Aorta (tissue), 5 donors: ENCODE results near the gene ARFGEF3. TPM values are rescaled to one million over a fixed set of nuclear protein-coding genes. Genes with fewer than 3 reads are reported as not detected.

Experiments used
- ATAC-seq: fragments of 200-7000 bp; cut with Tn5 transposase; one replicate; pipeline ENCODE4 v1.9.1; 2022; ENCODE audit warnings: moderate library complexity; ENCODE audit not compliant: low FRiP score
- DNase-seq, 2 donors: peaks; one replicate each; pipeline ENCODE4 v3.0.0-alpha.2; 2020
- H3K27ac ChIP-seq, 2 donors: one replicate each; pipeline ENCODE4 v1.5.1; 2013; ENCODE audit warnings: low read length in 2 of 2, mild to moderate bottlenecking in 2 of 2, moderate library complexity in 2 of 2, control low read depth in 1 of 2, inconsistent platforms in 1 of 2, low read depth in 1 of 2
- H3K27me3 ChIP-seq, 2 donors: one replicate each; pipeline ENCODE4 v1.6.1; 2013; ENCODE audit warnings: control low read depth in 1 of 2, low read length in 1 of 2, mild to moderate bottlenecking in 1 of 2, moderate library complexity in 1 of 2; ENCODE audit not compliant: insufficient read depth in 2 of 2, control insufficient read depth in 1 of 2
- H3K36me3 ChIP-seq, 2 donors: one replicate each; pipeline ENCODE4 v1.6.1; 2013; ENCODE audit warnings: control low read depth in 1 of 2, low read length in 1 of 2, mild to moderate bottlenecking in 1 of 2; ENCODE audit not compliant: insufficient read depth in 2 of 2, control insufficient read depth in 1 of 2
- H3K4me1 ChIP-seq, 2 donors: one replicate each; pipeline ENCODE4 v1.6.1; 2013; ENCODE audit warnings: low read length in 2 of 2, control low read depth in 1 of 2, mild to moderate bottlenecking in 1 of 2, moderate library complexity in 1 of 2; ENCODE audit not compliant: insufficient read depth in 2 of 2, control insufficient read depth in 1 of 2
- H3K4me3 ChIP-seq, 2 donors: one replicate each; pipeline ENCODE4 v1.5.1; 2013; ENCODE audit warnings: low read length in 2 of 2, control low read depth in 1 of 2, mild to moderate bottlenecking in 1 of 2
- H3K9me3 ChIP-seq: one replicate; pipeline ENCODE4 v1.6.1; 2013; ENCODE audit warnings: mild to moderate bottlenecking, low read length; ENCODE audit not compliant: control insufficient read depth
- WGBS, 2 donors: extraction: QIAGEN DNeasy Blood & Tissue Kit; methylation state at CpG; one replicate each; pipeline ENCODE4 v1.1.7; 2013; 5-methylcytosine and 5-hydroxymethylcytosine counted together
- intact Hi-C, 2 donors: fragments of 100-400 bp; cut with DNase I; formaldehyde crosslinking; loops; one replicate each; pipeline versions ENCODE4 v1.14.2 to v1.15.0; 2022
- polyA plus RNA-seq, 2 donors: library from polyadenylated mRNA; stranded (reverse); fragments of 200-250 nt; gene quantifications; one replicate each; pipeline ENCODE4 v1.2.3, GENCODE V29; 2013
- total RNA-seq, 2 donors: library from RNA; stranded (reverse); fragmentation: NEBNext Ultra II Directional; extraction: Animal tissue kit (Norgen Biotek cat#: 25700); gene quantifications; one replicate each; pipeline ENCODE4 v1.2.1, GENCODE V29; 2021
- donor health status: healthy with polysubstance abuse.
- donor health status: Bipolar disorder and iron deficiency.
- donor health status: DM: no; HTN: no; CAD: no.
- donor health status: DM: no; HTN: no; CAD: no.
- donor health status: DM: yes; HTN: yes; CAD: no.

The ARFGEF3 gene
- total and polyA plus RNA-seq, 4 donors: 0.10 to 2.5 (median 0.87) TPM

DNA sequence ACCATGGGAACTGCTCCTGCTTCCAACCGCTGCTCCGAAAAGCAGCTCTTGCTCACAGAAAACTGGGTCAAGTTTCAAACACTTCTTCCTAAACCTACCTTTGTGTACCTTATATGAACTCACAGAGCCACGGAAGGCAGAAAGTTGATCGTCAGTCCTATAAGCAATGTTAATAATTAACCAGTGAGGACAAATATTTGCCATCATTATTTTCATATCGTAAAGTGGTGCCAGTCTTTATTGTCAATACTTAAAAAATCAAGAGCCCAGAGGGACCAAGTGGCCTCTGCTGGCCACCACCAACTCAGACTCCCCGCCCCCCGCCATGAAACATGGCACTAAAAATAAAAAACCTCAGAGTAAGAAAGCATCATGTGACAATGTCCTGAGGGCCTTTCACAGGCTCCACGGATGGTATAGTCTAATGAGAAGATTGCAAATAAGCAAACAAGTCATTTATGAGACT is 65.6 kb downstream of the ARFGEF3 start:
- no peaks in the 10 kb centered on the region for H3K27me3 ChIP-seq
- H3K4me1 ChIP-seq: no peaks in the 10 kb centered on the region
- ATAC-seq (no peak), DNase-seq (no peak)
- intact Hi-C loops: no loop called here
- H3K9me3 ChIP-seq: no peaks in the 10 kb centered on the region
- H3K4me3 ChIP-seq: no peak overlapping the region
- H3K36me3 ChIP-seq: no peaks in the 10 kb centered on the region
- H3K27ac ChIP-seq: no peak overlapping the region
- WGBS, 2 donors: 82 to 93% methylated on average over 8 of the region's 8 CpGs

DNA sequence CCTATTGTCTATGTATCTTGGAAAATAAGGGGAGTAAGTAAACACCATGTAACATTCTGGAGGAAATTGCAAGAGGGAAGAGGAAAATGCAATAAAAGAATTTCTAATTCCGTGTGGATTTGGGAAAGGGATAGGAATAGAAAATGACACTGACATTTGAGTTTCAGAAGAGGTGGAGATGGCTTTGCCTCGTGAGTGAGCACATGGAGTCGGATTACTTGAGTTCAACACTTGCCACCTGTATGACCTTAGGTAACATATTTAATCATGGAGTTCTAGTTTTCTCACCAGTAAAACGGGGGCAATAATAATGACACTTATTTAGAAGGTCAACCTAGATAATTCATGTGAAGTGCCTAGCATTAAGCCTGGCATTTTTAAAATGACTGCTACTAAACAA is 67.3 kb downstream of the ARFGEF3 start:
- no peak for ATAC-seq
- no peak overlapping the region for H3K27ac ChIP-seq
- WGBS, 2 donors: 85% methylated on average over 4 of the region's 4 CpGs
- H3K4me1 ChIP-seq: no peaks in the 10 kb centered on the region
- no peaks in the 10 kb centered on the region for H3K36me3 ChIP-seq
- no peak overlapping the region for H3K4me3 ChIP-seq
- no peak for DNase-seq
- no peaks in the 10 kb centered on the region for H3K27me3 ChIP-seq
- no peaks in the 10 kb centered on the region for H3K9me3 ChIP-seq
- intact Hi-C loops: no loop called here

DNA sequence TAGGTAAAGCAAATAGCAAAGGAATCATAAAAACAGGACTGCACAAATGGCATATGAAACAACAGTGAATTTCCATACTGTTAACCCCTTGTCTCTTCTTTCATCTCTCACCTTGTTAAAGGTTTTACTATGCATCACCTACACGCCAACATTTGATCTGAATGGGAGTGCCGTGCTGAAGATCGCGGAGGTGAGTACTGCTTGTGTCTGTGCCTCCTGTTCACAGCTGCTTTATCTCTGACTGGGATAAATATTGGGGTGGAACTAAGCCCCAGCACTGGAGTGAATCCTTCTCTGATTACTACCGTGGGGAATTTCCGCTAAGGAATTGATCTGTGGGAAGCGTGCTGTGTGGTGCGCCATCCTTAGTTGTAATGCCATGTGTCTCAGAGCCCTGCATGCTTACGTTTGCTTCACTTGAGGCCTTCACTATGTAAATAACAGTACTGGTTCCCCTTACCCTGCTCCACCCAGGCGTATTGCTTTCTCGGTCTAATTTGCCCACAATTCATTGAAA is 68.0 kb downstream of the ARFGEF3 start:
- Histone ChIP-seq H3K36me3 (no peaks in the 10 kb centered on the region), H3K4me3 (no peak overlapping the region), H3K9me3 (no peaks in the 10 kb centered on the region), H3K4me1 (no peaks in the 10 kb centered on the region), H3K27ac (no peak overlapping the region), H3K27me3 (no peaks in the 10 kb centered on the region)
- ATAC-seq: no peak
- intact Hi-C loops: loop anchor here in 1 of 2 donors (5.0 kb wide), 1 partner anchor 273 kb away; no protein-coding TSS in a partner anchor
- WGBS, 2 donors: 91% methylated on average over 11 of the region's 11 CpGs
- no peak for DNase-seq

DNA sequence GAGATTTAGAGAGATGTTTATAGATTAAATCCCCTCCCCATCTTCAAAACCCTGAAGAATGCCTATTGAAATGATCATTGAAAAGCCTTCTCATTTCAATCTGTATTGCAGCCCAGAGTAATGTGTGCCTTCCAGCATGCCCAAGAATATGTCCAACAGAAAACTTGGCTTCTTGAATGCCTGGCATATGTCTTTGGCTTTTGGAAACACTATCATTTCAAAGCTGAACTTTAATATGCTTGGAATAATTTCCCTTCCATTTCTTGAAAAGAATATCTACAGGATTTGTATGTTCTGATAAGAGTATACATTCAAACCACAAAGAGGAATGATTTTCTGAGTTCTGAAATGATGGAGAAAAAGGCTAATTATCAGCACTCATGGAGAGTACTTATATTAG is 68.5 kb downstream of the ARFGEF3 start:
- no peak overlapping the region for H3K27ac ChIP-seq
- no peaks in the 10 kb centered on the region for H3K27me3 ChIP-seq
- intact Hi-C loops: loop anchor here in 1 of 2 donors (5.0 kb wide), 1 partner anchor 272 kb away; no protein-coding TSS in a partner anchor
- no peaks in the 10 kb centered on the region for H3K9me3 ChIP-seq
- no peak for ATAC-seq
- DNase-seq: no peak
- no peaks in the 10 kb centered on the region for H3K4me1 ChIP-seq
- no peak overlapping the region for H3K4me3 ChIP-seq
- no peaks in the 10 kb centered on the region for H3K36me3 ChIP-seq

DNA sequence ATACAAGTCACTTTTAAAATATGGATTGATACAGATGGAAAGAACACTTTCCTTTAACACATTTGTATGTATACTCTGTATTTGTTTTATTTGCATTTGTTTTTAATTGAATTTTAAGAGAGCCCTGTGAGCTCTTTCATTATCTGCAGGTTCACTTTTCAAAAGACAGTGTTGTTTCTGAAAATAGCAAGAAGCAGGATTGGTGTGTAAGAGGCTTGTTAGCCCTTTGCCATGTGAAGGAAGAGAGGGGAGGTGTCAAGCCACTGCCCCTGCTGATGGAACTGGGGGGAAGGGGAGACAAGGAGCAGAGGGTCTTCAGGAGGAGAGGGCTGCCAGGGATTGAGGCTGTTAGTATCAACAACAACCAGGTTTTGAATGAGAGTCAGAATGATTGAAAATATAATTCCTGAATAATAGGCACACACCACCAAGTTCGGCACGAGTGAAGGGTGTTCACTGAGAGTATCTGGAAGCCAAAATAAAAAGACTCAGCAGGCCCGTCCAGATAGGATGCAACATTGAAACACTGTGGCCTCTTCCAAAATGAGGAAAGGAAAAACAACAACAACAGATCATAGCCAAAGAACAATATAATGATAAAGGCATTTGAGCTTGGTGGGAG is 69.1 kb downstream of the ARFGEF3 start:
- ATAC-seq: no peak
- Histone ChIP-seq H3K4me3 (no peak overlapping the region), H3K27me3 (no peaks in the 10 kb centered on the region), H3K4me1 (no peaks in the 10 kb centered on the region), H3K27ac (no peak overlapping the region), H3K9me3 (no peaks in the 10 kb centered on the region), H3K36me3 (no peaks in the 10 kb centered on the region)
- intact Hi-C loops: loop anchor here in 1 of 2 donors (5.0 kb wide), 1 partner anchor 271 kb away; no protein-coding TSS in a partner anchor
- DNase-seq: no peak
- WGBS, 2 donors: 44 to 45% methylated on average over 3 of the region's 3 CpGs

DNA sequence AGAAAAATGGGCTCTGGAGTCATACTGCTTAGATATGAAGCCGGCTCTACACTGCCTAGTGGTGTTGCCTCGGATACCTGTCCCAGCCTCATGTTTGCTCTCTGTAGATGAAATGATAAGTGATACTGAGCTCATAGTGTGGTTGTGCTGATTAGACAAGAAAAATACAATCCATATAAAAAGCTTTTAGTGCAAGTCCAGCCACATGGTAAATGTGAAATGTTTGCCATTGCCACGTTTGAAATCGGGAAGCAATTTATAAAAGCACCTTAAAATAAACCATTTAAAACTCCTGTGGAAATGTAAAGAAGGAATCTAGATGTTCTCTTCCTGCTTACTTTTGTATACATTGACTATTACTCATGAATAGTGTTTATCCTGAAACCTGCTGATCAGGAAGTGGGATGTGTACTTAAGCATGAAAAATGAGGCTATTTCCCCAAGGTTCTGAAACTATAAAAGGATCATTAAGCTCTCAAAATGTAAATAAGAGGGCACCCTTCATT is 69.7 kb downstream of the ARFGEF3 start:
- no peak overlapping the region for H3K4me3 ChIP-seq
- H3K27ac ChIP-seq: no peak overlapping the region
- ATAC-seq (no peak), DNase-seq (no peak)
- intact Hi-C loops: loop anchor here in 1 of 2 donors (5.0 kb wide), 1 partner anchor 271 kb away; no protein-coding TSS in a partner anchor
- 48 to 57% methylated on average over 4 of the region's 4 CpGs for WGBS, 2 donors
- H3K4me1 ChIP-seq: no peaks in the 10 kb centered on the region
- no peaks in the 10 kb centered on the region for H3K9me3 ChIP-seq
- H3K27me3 ChIP-seq: no peaks in the 10 kb centered on the region
- H3K36me3 ChIP-seq: no peaks in the 10 kb centered on the region

DNA sequence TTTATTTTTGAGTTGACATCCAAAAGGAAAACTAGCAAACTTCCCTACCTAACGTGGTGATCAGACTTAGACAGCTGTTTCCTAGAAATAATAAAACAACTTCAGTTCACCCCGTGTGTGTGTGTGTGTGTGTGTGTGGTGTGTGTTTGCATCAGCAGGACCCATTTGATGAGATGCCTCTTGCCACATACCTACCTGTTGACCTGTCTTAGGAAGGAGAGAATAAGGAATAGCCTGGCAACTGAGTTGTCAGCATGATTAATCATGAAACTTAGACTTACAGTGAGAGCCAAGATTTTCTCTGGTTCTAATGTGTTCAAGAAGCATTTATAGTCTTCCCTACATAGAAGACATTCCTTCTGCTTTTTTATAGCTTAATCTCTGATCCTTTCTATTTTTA is 72.6 kb downstream of the ARFGEF3 start:
- Histone ChIP-seq H3K36me3 (no peaks in the 10 kb centered on the region), H3K4me3 (no peak overlapping the region), H3K9me3 (no peaks in the 10 kb centered on the region), H3K27ac (no peak overlapping the region), H3K27me3 (no peaks in the 10 kb centered on the region), H3K4me1 (no peaks in the 10 kb centered on the region)
- DNase-seq: no peak
- intact Hi-C loops: loop anchor here in 1 of 2 donors (5.0 kb wide), 1 partner anchor 268 kb away; no protein-coding TSS in a partner anchor
- ATAC-seq: no peak
- 37 to 48% methylated on average over 2 of the region's 2 CpGs for WGBS, 2 donors

DNA sequence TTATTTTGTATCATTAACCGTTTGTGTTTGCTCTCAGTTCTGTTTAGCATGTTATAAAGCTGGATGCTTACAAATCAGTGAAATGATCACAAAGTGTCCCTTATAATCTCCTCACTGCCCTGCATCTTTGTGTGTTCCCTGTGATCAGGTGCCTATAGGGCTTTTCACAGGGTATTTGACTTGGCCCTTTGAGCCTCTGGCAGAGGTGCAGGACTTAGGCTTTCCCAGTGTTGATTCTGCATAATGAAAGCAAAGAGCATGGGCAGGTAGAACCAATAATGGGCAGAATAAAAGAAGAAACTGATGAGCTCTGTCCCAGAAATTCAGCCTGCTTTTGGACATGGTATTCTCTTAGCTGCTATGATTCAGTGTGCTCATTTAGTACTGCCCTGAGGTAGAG is 73.5 kb downstream of the ARFGEF3 start:
- WGBS, 2 donors: 64 to 68% methylated on average over 1 of the region's 1 CpG
- intact Hi-C loops: no loop called here
- Histone ChIP-seq H3K27me3 (no peaks in the 10 kb centered on the region), H3K36me3 (no peaks in the 10 kb centered on the region), H3K4me3 (no peak overlapping the region), H3K4me1 (no peaks in the 10 kb centered on the region), H3K9me3 (no peaks in the 10 kb centered on the region), H3K27ac (no peak overlapping the region)
- DNase-seq (no peak), ATAC-seq (no peak)

DNA sequence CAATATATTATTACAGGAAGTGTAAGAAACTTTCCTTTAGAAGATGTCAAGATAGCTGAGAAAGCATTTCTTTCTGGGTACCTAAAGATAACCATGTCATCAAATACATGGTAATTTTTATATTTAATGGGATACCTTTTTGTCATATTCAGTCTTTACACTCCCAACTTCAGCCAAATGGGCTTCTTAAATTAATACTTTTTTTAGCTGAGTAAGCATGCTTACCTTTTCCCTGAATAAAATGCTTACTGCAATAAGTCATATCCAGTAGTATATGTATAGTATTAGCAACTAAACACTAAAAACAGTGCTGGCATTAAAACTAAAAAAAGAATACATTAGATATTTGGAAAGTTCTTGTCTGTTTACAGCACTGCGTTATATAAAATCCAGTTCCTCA is 74.0 kb downstream of the ARFGEF3 start:
- no peaks in the 10 kb centered on the region for H3K9me3 ChIP-seq
- no peak overlapping the region for H3K27ac ChIP-seq
- DNase-seq: no peak
- no peak for ATAC-seq
- no peaks in the 10 kb centered on the region for H3K4me1 ChIP-seq
- no peaks in the 10 kb centered on the region for H3K36me3 ChIP-seq
- 50 to 53% methylated on average over 1 of the region's 1 CpG for WGBS, 2 donors
- H3K27me3 ChIP-seq: no peaks in the 10 kb centered on the region
- no peak overlapping the region for H3K4me3 ChIP-seq
- intact Hi-C loops: no loop called here
